ENCODE measurements around the gene NKIRAS2.

GRCh38 chr17:41970901-41971331 lies 49.0 kb upstream of the NKIRAS2 start:
- TF ChIP-seq POLR2A (IDR thresholded peaks at IDR 0.05; ENCODE audit: low read depth, low read length) = no peak; the same call in none of the 2 replicates
- no peak for TF ChIP-seq TAF1 (IDR thresholded peaks at IDR 0.05; ENCODE audit: borderline replicate concordance, low read depth, low read length)

Measured in GM12892 (cell line).